ENCODE data around the gene CPT1B.
A peak's percentile ranks its signal among the peaks of the same experiment; 100 is the strongest.

The CPT1B gene

GRCh38 chr22:50530877-50531545, 47.2 kb downstream of the CPT1B start:
- DNase-seq (ENCODE audit: low read depth) = peak; percentile 86
- no peak for TF ChIP-seq CTCF (conservative IDR thresholded peaks at IDR 0.05; ENCODE audit: control insufficient read depth, insufficient read depth, low read depth, low read length)

DNA sequence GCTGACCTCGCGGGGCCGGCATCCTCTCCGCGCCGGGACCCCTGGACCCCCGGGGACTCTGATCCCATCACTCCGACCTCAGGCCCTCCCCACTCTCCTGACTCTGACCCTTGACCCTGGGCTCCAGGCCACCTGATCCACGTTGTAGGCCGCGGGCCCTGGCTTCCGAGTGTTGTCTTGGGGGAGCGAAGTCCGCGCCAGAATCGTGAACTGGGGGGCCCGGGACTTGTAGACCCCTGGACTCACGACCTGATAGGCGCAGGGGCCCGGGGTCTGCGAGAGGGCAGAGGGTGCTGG, 47.7 kb downstream of the CPT1B start:
- no peak for DNase-seq (ENCODE audit: low read depth)
- TF ChIP-seq CTCF (conservative IDR thresholded peaks at IDR 0.05; ENCODE audit: control insufficient read depth, insufficient read depth, low read depth, low read length) = no peak
- H3K4me3 ChIP-seq (ENCODE audit: control insufficient read depth, low read depth, low read length) = peak overlapping the region; percentile 55

More at GRCh38 chr22:50530877-50531545, 47.2 kb downstream of the CPT1B start:
- peak overlapping the region; percentile 55 for H3K4me3 ChIP-seq (ENCODE audit: control insufficient read depth, low read depth, low read length)

GRCh38 chr22:50529897-50530579, 48.2 kb downstream of the CPT1B start, which contains the start of gene TYMP:
Gene TYMP, minus strand, starts transcription at chr22:50530012. Its CDS starts 303 bp downstream, at chr22:50529709.
- peak within 1 kb of the TSS; percentile 55 for H3K4me3 ChIP-seq (ENCODE audit: control insufficient read depth, low read depth, low read length)
- TF ChIP-seq CTCF (conservative IDR thresholded peaks at IDR 0.05; ENCODE audit: control insufficient read depth, insufficient read depth, low read depth, low read length) = no peak
- peak; percentile 81 for DNase-seq (ENCODE audit: low read depth)

DNA sequence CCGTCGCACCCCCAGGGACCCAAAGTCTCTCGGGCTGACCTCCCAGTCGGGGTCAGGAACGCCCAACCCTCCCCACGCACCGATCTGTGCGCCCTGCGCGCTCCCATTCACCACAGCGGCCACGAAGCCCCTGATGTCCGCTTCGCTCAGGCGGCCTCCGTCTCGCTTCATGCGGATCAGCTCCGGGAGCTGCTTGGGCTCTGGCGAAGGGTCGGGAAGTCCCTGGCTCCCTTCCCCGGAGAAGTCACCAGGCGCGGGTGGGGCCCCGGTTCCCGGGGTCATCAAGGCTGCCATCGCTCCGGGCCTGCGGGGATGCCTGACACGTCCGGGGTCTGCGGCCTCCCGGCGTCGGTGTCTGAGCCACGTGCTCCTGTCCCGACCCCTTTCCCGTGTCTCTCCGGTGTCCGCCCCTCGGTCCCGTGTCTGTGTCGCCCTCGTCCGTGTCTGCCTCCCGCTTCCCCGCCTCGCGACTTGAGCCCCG, 48.8 kb downstream of the CPT1B start:
- DNase-seq (ENCODE audit: low read depth) = no peak
- TF ChIP-seq CTCF (conservative IDR thresholded peaks at IDR 0.05; ENCODE audit: control insufficient read depth, insufficient read depth, low read depth, low read length) = no peak
- H3K4me3 ChIP-seq (ENCODE audit: control insufficient read depth, low read depth, low read length) = peak overlapping the region; percentile 52

DNA sequence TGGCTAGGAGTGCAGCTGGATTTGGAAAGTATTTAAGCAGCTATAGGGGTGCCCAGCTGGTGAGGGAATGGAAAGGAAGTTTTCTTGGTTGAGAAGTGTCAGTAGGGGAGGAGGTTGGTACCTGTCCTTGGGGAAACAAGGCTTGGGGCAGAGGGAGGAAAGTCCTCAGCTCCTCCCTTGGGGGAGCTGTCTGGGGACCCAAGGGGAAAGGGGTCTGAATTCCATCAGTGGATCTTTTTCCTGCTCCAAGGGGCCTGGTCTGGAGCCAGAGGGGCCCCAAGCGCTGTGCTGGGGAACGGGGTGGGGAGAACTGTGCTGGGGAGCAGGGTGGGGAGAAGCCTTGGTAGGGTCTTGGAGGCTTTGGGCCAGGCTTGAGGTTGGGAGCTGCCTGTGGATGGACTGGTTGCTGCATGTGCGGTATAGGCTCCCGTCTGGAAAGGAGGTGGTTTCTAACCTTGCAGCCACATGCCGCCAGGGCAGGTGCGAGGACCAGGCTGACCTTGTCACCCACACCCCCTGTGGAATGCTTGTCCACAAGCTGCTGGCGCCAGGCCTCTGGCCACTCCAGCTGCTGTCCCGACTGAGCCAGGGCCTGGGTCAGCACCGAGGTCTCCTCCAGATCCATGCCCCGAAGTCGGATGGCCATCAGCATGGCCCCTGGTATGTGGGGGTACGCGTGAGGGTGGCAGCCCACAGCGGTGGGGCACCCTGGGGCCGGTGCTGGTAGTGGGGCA, 49.4 kb downstream of the CPT1B start:
- DNase-seq (ENCODE audit: low read depth) = no peak
- no peak for TF ChIP-seq CTCF (conservative IDR thresholded peaks at IDR 0.05; ENCODE audit: control insufficient read depth, insufficient read depth, low read depth, low read length)
- H3K4me3 ChIP-seq (ENCODE audit: control insufficient read depth, low read depth, low read length) = peak overlapping the region; percentile 52

DNA sequence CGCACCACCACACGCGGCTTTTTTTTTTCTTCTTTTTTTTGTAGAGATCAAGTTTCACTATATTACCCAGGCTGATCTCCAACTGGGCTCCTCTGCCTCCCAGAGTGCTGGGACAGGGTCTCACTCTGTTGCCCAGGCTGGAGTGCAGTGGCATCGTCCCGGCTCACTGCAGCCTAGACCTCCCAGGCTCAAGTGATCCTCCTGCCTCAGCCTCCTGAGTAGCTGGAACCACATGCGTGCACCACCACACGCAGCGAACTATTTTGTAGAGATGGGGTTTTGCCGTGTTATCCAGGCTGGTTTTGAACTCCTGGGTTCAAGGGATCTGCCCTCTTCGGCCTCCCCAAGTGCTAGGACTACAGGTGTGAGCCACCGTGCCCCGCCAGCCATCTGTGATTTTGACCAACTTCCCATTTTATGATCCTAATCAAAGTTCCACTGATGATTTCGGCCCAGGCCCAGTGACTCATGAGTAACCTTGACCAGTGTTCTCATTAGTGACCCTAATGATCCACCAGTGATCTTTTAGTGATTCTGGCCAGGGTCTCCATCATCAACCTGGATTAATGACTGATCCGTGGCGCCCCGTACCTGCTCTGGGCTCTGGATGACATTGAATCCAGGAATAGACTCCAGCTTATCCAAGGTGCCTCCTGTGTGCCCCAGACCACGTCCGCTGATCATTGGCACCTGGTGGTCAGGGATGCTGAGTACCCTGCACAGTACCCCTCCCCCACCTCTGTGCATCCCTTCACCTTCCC, 50.1 kb downstream of the CPT1B start:
- TF ChIP-seq CTCF (conservative IDR thresholded peaks at IDR 0.05; ENCODE audit: control insufficient read depth, insufficient read depth, low read depth, low read length) = no peak
- DNase-seq (ENCODE audit: low read depth) = no peak
- H3K4me3 ChIP-seq (ENCODE audit: control insufficient read depth, low read depth, low read length) = no peak overlapping the region
